Esophagus muscularis mucosa (tissue), 4 donors: Measurements from ENCODE around the gene EDA. TPM values are rescaled to one million over a fixed set of nuclear protein-coding genes. Genes with fewer than 3 reads are reported as not detected.
"Not testable (repeated sequence)": the region's sequence is repeated elsewhere in the genome, so short reads cannot be mapped to it uniquely, and the experiment has no call there.

Experiments used
- DNase-seq: peaks from one replicate; pipeline ENCODE4 v3.0.0-alpha.2; 2017; ENCODE audit errors: extremely low spot score
- H3K27ac ChIP-seq, 4 donors: fragments of 200-600 bp; sonication (generic); replicated peaks in 1 of 4; 1 replicate in 3 of 4; 2 replicates in 1 of 4; pipeline ENCODE4 v1.5.1; 2016 to 2019; ENCODE audit warnings: mild to moderate bottlenecking in 1 of 4
- H3K27me3 ChIP-seq, 4 donors: fragments of 200-600 bp; sonication (generic); one replicate each; pipeline versions ENCODE4 v1.5.1 to v1.6.0; 2016 to 2019
- H3K36me3 ChIP-seq, 4 donors: fragments of 200-600 bp; sonication (generic); one replicate each; pipeline ENCODE4 v1.5.1; 2016 to 2019
- H3K4me1 ChIP-seq, 4 donors: fragments of 200-600 bp; sonication (generic); one replicate each; pipeline ENCODE4 v1.5.1; 2016 to 2019
- H3K4me3 ChIP-seq, 4 donors: fragments of 200-600 bp; sonication (generic); 1 replicate in 2 of 4; 2 replicates in 2 of 4; pipeline ENCODE4 v1.5.1; 2016 to 2019; ENCODE audit warnings: mild to moderate bottlenecking in 4 of 4, moderate library complexity in 1 of 4
- H3K9me3 ChIP-seq, 4 donors: fragments of 200-600 bp; sonication (generic); 1 replicate in 3 of 4; 2 replicates in 1 of 4; pipeline ENCODE4 v1.5.1; 2016 to 2019
- EP300 ChIP-seq: sonication (generic); formaldehyde crosslinking; IDR thresholded peaks from one replicate; pipeline ENCODE4 v1.6.1; 2017; ENCODE audit warnings: antibody characterized with exemption
- POLR2A ChIP-seq: fragments of 450-650 bp; IDR thresholded peaks from one replicate; pipeline ENCODE4 v1.6.1; 2017; ENCODE audit warnings: antibody characterized with exemption, moderate library complexity, mild to moderate bottlenecking, low read depth
- POLR2AphosphoS5 ChIP-seq, 2 donors: sonication (generic); formaldehyde crosslinking; IDR thresholded peaks; one replicate each; pipeline ENCODE4 v1.6.1; 2017; ENCODE audit warnings: antibody characterized with exemption in 2 of 2
- WGBS: methylation state at CpG from one replicate; pipeline ENCODE4 v1.1.5; 2018; 5-methylcytosine and 5-hydroxymethylcytosine counted together
- intact Hi-C: fragments of 100-400 bp; cut with DNase I; formaldehyde crosslinking; loops from one replicate; pipeline ENCODE4 v1.15.1; 2023
- total RNA-seq, 4 donors: library from RNA; depleted of rRNA; stranded (reverse); fragments of >200 nt; gene quantifications; one replicate each; pipeline versions ENCODE4 v1.1.0 to v1.2.1, GENCODE V29; 2016
- TF ChIP-seq, protein P1 (sequence below), 3 experiments: fragments of 200-600 bp in 2 of 3; fragments of 450-650 bp in 1 of 3; sonication (generic) in 2 of 3; IDR thresholded peaks; one replicate each; pipeline ENCODE4 v1.5.1; 2017 to 2019; ENCODE audit warnings: antibody characterized with exemption in 3 of 3, mild to moderate bottlenecking in 2 of 3, moderate library complexity in 1 of 3

Gene EDA
- total RNA-seq, 4 donors from 2014 or later = 4.3 to 10.9 (median 6.3) TPM

DNA sequence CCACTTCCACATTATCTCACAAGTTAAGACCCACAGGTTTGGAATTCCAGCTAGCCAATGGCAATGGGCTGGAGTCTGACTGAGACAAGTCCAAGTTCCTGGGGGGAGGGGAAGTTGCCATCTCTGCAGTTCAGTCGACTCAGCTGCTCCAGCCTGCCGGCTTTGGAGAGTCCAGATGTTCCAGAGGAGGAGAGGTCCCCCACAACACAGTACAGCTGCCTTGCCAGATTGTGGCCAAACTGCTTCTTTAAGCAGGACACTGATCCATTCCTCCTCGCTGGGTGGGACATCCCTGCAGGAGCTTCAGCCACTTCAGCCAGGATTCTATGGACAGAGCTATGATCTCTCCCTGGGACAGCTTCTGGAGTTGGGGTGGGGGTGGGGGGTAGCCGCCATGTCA lies 199.2 kb downstream of the EDA start:
- no peak overlapping the region for H3K27ac ChIP-seq
- WGBS = 61% methylated on average over 3 of the region's 4 CpGs
- no peaks in the 10 kb centered on the region for H3K36me3 ChIP-seq
- H3K4me3 ChIP-seq = no peak overlapping the region
- H3K9me3 ChIP-seq = no peaks in the 10 kb centered on the region
- H3K27me3 ChIP-seq = no peaks in the 10 kb centered on the region
- no peaks in the 10 kb centered on the region for H3K4me1 ChIP-seq
- no peak for DNase-seq
- no peak for TF ChIP-seq POLR2A
- TF ChIP-seq POLR2AphosphoS5 (IDR thresholded peaks at IDR 0.05) = no peak
- no peak for TF ChIP-seq EP300
- TF ChIP-seq, protein P1, sequence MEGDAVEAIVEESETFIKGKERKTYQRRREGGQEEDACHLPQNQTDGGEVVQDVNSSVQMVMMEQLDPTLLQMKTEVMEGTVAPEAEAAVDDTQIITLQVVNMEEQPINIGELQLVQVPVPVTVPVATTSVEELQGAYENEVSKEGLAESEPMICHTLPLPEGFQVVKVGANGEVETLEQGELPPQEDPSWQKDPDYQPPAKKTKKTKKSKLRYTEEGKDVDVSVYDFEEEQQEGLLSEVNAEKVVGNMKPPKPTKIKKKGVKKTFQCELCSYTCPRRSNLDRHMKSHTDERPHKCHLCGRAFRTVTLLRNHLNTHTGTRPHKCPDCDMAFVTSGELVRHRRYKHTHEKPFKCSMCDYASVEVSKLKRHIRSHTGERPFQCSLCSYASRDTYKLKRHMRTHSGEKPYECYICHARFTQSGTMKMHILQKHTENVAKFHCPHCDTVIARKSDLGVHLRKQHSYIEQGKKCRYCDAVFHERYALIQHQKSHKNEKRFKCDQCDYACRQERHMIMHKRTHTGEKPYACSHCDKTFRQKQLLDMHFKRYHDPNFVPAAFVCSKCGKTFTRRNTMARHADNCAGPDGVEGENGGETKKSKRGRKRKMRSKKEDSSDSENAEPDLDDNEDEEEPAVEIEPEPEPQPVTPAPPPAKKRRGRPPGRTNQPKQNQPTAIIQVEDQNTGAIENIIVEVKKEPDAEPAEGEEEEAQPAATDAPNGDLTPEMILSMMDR (IDR thresholded peaks at IDR 0.05) = no peak
- intact Hi-C loops = no loop called here

DNA sequence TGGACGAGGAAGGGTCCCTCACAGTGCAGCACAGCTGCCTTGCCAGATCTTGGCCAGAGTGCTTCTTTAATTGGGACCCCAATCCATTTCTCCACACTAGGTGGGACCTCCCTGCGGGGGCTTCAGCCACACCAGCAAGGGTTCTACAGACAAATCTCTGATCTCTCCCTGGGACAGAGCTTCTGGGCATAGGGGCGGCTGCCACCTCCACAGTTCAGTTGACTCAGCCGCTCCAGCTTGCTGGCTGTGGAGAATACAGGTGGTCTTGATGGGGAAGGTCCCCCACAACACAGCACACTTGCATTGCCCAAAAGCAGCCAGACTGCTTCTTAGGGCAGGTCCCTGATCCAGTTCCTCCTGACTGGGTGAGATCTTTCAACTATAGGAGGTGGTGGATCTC lies 199.6 kb downstream of the EDA start:
- Histone ChIP-seq H3K27me3 (no peaks in the 10 kb centered on the region), H3K4me1 (no peaks in the 10 kb centered on the region), H3K4me3 (no peak overlapping the region), H3K36me3 (no peaks in the 10 kb centered on the region), H3K9me3 (no peaks in the 10 kb centered on the region), H3K27ac (no peak overlapping the region)
- intact Hi-C loops = no loop called here
- DNase-seq = no peak
- 75% methylated on average over 2 of the region's 4 CpGs for WGBS
- TF ChIP-seq, protein P1 (IDR thresholded peaks at IDR 0.05) = no peak
- TF ChIP-seq POLR2A (no peak), EP300 (no peak), POLR2AphosphoS5 (IDR thresholded peaks at IDR 0.05) (no peak)

DNA sequence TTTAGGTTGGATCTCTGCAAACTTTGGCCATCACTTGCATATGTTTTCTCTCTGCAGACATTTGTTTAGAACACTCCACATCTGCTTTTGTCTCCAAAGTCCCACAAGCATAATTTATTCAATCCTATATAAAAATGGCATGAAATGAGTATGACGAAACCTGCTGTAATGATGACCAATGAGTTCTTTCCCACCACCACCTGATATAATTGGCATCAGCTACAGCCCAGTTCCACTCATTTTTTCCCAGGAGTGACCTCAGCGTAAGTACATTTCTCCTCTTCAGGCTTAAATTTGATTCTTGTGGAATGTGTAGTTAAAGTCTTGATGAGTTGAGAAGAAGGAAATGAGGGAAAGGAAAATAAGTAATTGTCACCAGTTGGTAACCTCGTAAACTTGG lies 228.7 kb downstream of the EDA start:
- no peak for TF ChIP-seq EP300
- TF ChIP-seq, protein P1 (IDR thresholded peaks at IDR 0.05) = no peak
- TF ChIP-seq POLR2A = no peak
- TF ChIP-seq POLR2AphosphoS5 (IDR thresholded peaks at IDR 0.05) = no peak
- intact Hi-C loops = no loop called here
- WGBS = 79% methylated on average over 3 of the region's 3 CpGs

DNA sequence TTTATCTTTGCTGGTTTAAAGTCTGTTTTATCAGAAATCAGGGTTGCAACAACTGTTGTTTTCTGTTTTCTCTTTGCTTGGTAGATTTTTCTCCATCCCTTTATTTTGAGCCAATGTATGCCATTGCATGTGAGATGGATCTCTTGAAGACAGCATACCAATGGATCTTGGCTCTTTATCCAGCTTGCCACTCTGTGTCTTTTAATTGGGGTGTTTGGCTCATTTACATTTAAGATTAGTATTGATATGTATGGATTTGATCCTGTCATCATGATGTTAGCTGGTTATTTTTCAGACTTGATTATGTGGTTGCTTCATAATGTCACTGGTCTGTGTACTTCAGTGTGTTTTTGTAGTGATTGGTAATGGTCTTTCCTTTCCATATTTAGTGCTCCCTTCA lies 244.1 kb downstream of the EDA start:
- H3K4me1 ChIP-seq, DNase-seq, intact Hi-C loops, H3K27ac ChIP-seq, H3K36me3 ChIP-seq, H3K27me3 ChIP-seq, H3K4me3 ChIP-seq: not testable (repeated sequence)
- H3K9me3 ChIP-seq = peaks cover 0 to 21% (median 0%) of the 10 kb centered on the region in 4 donors

More for the DNA sequence above, 228.7 kb downstream of the EDA start:
- Histone ChIP-seq H3K4me3 (no peak overlapping the region), H3K27ac (no peak overlapping the region), H3K27me3 (no peaks in the 10 kb centered on the region), H3K9me3 (no peaks in the 10 kb centered on the region), H3K4me1 (peaks cover 0 to 5% (median 0%) of the 10 kb centered on the region in 4 donors), H3K36me3 (no peaks in the 10 kb centered on the region)
- no peak for DNase-seq

DNA sequence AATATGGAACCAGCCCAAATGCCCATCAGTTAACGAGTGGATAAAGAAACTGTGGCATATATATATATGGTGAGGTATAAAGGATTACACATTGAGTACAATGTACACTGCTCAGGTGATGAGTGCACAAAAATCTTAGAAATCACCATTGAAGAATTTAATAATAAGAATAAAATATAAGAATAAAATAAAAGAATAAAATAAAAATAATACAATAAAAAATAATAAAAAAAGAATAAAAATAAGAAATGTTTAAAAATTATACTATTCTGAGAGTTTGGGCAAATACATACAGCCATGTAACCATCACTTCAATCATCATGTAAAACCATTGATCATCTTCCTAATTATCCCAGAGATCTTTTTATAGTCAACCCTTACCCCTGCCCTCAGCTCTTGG lies 260.3 kb downstream of the EDA start:
- no peaks in the 10 kb centered on the region for H3K4me1 ChIP-seq
- 83% methylated on average over 1 of the region's 1 CpG for WGBS
- H3K4me3 ChIP-seq = no peak overlapping the region
- no peak for DNase-seq
- intact Hi-C loops = no loop called here
- H3K27ac ChIP-seq = no peak overlapping the region
- H3K27me3 ChIP-seq = no peaks in the 10 kb centered on the region
- TF ChIP-seq POLR2A (no peak), POLR2AphosphoS5 (IDR thresholded peaks at IDR 0.05) (no peak), EP300 (no peak)
- TF ChIP-seq, protein P1 (IDR thresholded peaks at IDR 0.05) = no peak
- no peaks in the 10 kb centered on the region for H3K9me3 ChIP-seq
- H3K36me3 ChIP-seq = no peaks in the 10 kb centered on the region
